GM10847 (cell line): Measurements from ENCODE around the gene PAX2.

Experiments used
- POLR2A ChIP-seq: IDR thresholded peaks from 2 replicates; pipeline ENCODE4 v1.6.1; 2011; ENCODE audit not compliant: insufficient read length; ENCODE audit errors: extremely low read depth

The PAX2 gene

DNA sequence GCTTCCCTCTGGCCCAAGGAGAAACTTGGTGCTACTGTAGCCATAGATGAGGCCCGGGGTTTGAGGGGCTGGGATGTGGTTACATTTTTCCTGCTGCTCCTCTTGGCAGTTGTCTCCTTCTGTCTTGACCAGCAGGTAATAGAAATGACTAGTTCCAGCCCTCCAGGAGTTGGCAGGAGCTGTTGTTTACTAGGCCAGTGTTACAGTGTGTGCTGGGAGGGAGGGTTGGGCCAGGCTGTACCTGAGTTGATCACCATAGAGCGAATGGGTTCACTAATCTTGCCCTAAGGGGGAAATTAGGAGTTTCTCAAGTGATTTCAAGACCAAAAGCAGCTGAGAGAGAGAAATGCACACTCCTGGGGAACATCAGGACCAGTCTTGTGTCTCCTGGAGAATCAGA is 34.9 kb downstream of the PAX2 start:
- no peak for TF ChIP-seq POLR2A

DNA sequence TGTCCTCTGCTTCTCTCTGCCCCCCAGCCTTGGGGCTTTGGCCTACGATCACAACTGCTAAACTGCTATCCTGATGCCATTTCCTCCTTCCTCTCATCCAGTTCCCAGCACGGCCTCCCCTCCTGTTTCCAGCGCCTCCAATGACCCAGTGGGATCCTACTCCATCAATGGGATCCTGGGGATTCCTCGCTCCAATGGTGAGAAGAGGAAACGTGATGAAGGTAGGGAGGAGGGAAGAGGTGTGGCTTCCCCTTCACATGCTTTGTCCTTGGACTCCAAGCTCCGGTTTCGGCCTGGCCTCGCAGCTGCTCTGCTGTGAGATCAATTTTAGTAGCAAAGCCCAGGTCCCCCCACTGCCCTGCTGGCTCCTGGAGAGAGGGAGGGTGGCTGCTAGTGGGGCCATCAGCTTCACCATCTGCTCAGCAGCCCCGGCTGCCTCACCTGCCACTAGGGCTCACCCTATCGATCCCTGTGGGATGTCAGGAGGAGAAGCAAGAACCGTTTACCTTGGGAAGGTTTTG is 35.8 kb downstream of the PAX2 start:
- no peak for TF ChIP-seq POLR2A

DNA sequence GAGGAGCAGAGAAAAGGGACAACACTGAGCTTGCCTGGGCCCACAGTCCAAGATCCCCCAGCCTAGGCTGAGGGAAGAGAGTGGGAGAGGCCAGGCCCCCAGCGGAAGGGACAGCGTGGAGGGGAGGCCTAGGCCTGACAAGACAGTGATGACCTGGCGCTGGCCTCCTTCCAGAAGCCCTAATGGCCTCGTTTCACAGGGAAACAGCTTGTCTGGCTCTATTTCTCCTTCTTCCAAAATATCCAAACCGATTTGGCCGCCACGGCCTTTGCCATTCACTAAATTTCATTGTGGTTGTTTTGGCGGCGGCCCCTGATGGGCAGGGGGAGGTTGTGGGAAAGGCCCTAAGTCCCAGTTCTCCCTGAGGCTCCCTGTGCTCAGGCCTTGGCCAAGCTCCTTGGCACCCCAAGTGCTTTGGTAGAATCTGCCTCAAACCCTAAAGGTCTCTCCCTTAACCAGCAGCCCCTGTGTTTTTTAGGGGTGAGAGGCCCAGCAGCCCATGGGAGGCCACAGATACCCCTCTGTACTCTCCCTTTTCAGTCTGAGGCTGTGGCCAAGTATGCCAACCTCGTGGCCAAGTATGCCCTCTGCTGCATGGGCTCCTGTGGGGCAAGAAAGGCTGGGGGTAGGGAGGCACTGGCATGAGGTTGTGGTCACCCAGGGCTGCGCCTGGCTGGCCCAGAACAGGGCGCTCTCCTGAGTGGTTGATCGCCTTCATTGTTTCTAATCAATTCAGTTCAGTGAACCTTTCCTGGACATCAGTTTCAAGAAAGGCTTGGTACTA is 37.3 kb downstream of the PAX2 start:
- TF ChIP-seq POLR2A: no peak

DNA sequence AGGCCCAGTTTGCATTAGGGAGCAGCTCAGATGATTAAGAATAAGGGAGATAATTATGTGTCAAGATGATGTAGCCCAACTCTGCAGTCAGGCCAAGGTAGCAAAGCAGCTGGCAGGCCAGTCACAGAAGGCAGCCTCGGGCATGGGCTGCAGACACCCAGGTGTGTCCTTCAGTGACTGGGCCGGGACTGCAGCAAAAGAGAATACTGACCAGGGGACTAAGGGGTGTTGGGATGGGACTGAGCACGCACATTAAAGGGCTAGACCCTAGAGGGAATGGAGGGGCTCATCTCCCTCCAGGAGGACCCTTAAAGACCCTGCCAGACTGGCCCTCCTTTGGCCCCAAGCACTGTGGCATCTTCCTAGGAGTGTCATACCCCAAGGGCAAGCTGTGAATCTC is 38.7 kb downstream of the PAX2 start:
- no peak for TF ChIP-seq POLR2A

DNA sequence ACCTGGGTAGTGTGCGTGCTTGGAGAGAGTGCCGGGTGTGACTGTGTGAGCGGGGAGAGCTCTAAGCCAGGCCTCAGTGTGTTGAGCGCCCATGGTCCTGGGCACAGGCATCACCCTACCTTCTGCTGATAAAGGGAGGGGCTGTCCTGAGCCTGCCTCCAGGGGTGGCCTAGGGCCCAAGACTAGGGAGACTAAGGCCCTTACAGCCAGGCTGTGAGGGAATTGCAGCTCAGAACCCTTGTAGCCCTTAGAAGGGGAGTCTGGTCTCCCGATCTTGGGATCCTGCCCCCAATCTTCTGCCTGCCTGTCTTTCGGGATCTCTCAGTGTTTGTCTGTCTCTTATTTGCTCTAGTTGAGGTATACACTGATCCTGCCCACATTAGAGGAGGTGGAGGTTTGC is 41.2 kb downstream of the PAX2 start:
- TF ChIP-seq POLR2A: no peak

DNA sequence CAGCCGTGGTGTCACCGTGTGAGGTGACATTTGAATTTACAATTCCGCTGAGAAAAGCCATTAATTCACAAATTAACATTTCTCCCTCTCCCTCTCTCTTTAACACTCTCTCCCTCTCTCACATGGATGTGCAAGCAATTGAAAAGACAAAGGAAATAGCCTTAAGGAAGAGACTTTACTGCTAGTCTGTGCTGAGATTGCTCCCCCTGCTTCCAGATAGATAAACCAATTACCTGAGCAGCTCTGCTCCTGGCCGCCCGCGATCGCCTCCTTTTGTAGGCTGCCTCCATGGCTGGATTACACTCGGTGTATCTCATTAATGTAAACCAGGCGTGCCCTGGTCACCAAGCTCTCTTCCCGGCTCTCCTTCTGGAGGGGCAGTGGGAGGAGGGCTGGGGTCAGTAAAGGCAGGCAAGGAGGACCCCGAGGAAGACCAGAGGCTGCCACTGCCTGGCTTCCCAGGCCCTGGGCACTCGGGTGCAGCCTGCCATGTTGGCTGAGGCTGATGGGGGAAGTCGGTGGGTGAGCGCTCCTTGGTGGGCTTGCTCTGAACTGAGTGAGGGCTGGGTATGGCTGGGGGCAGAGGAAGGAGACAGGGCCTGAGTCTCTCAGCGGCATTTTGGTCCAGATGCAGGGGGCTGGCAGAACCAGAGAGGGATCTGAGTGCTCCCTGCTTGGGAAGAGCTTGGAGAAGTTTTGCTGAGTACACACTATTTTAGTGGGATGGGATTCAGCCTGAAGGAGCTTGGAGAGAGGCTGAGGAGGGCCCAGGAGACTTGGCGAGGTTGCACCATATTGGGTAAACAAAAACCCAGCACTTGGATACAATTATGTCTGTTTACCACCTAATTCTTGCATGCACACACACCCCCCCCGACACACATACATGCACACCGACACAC is 42.9 kb downstream of the PAX2 start:
- TF ChIP-seq POLR2A: no peak

DNA sequence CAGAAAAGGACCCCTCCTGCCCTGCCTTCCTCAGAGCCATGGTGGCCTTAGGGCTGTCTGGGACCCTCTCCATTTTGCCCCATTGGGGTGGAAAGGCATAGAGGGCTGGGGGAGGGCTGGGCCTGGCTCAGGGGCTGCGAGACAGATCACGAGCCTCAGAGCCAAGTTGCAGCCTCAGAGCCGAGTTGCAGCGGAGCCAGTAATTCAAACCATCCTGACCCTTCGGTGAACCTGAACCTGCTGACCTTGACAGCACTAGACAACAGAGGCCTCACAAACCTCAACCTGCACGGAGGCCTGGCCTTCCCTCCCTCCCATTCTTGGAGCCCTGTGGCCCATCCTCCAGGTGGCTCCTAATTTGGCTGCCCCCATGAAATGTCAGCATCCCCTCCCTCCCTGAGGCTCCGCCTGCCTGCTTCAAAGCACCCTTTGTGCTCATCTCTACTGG is 45.4 kb downstream of the PAX2 start:
- TF ChIP-seq POLR2A: no peak

DNA sequence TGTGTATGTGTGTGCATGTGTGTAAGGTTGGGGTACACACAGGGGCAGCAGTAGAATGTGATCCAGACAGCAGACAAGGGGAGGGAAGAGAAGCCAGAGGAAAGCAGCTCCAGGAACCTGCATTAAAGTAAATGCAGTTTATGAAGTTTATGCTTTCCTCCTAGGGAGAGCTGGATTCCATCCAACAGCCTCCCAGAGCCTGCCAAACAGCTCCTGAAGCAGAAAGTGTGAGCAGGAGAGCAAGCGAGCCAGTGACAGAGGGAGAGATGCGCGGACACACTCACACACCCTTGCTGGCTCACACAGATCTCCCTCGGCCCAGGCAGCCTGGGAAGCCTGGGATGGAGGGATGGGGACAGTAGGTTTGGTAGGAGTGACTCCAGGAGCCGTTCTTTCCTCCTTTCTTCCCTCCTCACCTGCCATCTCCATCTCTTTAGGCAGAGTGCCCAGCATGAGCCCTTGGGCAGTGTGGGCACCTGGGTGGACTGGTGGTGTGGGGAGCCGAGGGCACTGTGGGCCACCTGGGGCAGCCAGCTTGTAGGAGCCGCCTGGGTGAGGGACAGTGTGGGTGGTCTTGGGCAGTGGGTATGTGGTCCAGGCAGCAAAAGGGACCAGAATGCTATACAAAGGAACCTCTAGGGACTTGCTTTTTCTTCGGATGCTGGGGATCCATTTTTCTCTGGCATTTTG is 46.1 kb downstream of the PAX2 start:
- no peak for TF ChIP-seq POLR2A

DNA sequence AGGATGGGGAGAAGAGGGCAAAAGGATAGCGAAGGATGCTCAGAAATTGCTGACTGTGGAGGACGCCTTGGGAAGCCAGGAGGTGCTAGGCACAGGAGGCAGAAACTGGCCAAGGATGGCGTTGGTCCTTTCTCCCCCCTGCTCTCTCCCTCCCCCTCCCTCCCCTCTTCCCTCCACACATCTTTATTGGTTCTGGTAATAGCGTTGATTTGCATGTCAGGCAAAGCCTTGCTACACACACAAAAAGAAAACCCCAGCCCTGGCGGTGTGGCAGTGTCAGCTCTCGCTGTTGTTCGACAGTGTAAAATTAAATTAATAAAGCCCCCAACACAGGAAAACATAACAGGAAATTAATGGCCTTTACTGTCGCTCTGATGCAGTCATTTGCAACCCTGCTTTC is 47.2 kb downstream of the PAX2 start:
- no peak for TF ChIP-seq POLR2A

DNA sequence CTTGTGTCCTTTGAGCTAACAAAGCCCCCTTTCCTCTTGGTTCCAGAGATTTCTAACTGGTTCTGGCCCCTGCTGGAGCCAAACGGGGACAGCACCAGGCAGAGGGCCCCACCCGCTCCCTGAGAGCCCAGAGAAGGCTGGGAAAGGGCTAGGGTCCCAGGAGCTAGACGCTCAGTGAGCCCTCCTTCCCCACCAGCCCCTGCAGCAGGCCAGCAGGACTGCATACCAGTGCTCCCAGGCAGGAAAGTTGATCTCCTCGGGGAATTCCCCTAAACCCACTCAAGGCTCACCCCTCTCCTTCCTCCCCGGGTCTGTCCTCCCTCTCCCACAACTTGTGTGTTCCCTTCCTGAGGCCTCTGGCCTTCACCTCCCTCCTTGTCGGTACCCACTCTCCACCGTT is 47.7 kb downstream of the PAX2 start:
- TF ChIP-seq POLR2A: no peak

DNA sequence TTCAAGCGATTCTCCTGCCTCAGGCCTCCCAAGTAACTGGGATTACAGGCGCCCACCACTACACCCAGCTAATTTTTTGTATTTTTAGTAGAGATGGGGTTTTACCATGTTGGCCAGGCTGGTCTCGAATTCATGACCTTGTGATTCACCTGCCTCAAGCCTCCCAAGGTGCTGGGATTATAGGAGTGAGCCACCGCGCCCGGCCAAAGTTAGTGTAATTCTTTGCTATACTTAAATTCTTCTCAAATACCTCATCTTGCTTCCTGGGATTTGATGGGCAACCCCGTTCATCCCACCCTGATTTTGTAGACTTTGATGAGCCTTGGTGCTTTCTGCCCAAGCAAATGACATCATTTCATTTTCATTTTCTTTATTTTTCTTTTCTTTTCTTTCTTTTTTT is 54.5 kb downstream of the PAX2 start:
- TF ChIP-seq POLR2A: no peak

DNA sequence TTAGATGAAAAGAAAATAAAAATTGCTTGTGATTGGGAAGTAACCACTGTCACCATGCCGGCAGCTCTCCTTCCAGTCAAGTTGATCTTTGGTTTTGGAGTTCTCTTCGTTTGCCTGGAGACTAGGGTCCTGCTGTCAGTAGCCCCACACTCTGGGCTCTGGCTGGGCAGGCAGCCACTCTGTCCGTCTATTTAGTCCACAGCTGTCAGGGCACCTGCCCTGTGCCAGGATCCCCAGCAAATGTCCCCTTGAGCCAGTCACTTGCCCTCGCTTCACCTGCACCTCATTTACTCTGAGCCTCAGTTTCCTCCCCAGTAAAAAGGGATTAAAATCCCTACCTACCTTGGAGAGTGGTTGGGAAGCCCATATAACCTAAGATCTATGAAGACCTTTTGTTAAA is 55.5 kb downstream of the PAX2 start:
- no peak for TF ChIP-seq POLR2A

DNA sequence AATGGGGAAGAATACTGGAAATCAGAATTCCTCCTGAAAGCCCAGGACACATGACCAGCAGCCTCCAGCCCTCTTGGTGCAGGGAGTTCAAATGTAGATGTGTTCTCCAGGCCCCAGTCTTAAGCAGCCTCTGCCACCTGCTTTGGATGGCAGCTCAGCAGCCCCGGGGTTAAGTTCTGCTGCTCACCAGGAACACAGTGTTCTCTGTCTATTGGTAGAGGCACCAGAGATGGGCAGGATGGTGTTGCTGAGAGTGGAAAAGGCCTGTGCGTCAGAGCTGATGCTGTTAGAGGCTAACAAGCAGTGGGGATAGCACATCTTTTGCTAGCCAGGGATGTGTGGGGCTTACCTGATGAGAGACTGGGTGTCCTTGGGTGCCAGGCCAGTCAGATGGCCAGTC is 56.8 kb downstream of the PAX2 start:
- no peak for TF ChIP-seq POLR2A

DNA sequence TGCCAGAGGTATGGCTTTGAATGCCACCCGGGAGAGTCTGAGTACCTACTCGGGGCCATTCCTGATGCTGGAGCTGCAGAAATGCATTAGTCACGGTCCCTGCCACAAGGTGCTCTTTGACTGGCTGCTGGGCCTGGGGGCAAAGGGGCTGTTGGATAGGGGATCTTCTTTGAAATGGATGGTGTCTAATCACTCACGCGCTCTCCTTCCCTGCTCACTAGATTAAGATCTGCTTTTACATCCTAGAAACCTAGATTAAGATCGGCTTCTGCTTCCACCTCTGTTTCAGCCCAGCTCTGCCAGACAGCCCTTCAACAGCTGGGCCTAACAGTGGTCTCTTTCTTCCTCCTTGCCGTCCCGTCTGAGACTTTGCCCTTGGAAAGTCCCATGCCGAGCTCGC is 57.2 kb downstream of the PAX2 start:
- TF ChIP-seq POLR2A: no peak

DNA sequence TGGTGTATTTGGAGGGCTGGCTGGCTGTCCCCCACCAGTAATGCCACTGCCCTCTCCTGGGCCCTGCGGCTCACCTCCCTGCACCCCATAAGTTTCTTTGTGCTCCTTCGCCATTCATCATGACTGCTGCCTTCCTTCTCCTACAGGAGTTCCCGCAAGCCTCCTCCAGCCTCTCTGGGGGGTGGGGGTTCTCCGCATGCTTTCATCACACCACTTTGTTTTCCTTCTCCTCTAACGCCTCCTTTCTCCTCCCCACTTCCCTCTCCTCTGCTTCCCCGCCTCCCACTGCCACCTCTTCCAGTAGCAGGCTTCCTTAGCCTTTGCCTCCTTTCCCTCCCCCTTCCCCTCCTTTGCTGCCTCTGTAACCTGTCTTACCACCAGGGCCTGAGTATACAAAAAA is 58.1 kb downstream of the PAX2 start:
- TF ChIP-seq POLR2A: no peak
